Activated CD8-positive, alpha-beta memory T cell treated with anti-CD3 and anti-CD28 coated beads for 24 hours (primary cell): Measurements from ENCODE around the gene NSUN5.
"Not testable (repeated sequence)": the region's sequence is repeated elsewhere in the genome, so short reads cannot be mapped to it uniquely, and the experiment has no call there.

Experiments used
- DNase-seq: peaks from one replicate; pipeline ENCODE4 v3.0.0-alpha.2; 2020

Gene NSUN5

DNA sequence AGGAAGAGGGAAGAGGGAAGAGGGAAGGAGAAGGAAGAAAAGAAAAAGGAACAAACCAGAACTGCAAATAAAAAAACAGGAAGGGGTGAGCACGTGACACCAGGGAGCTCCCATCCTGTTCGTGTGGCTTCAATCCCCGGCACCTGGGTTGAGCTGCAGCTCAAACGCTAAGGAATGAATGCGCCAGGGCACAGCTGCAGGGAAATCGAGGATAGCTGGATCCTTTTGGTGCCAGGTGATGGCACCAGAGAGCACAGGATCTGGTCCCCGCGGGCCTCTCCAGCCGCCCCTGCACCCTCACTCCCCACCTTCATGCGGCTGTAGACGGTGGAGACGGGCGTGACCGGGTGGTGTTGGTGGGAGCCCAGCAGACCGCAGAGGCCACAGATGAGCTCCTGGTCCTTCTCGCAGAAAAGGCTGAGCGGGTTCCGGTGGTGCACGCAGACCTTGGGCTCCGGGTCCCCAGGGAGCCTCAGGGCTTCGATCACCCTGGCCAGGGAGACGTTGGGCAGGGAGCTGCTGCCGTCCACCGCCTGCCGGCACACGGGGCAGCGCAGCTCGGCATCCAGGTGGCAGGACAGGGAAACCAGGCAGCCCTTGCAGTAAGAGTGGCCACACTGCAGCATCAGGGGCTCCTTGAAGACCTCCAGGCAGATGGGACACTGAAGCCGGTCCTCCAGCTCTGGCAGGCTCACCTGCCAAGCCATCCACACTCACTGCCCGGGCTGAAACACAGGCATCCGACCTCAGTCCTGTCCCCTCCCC is 15.6 kb upstream of the NSUN5 start:
- peak; percentile 78 for DNase-seq

DNA sequence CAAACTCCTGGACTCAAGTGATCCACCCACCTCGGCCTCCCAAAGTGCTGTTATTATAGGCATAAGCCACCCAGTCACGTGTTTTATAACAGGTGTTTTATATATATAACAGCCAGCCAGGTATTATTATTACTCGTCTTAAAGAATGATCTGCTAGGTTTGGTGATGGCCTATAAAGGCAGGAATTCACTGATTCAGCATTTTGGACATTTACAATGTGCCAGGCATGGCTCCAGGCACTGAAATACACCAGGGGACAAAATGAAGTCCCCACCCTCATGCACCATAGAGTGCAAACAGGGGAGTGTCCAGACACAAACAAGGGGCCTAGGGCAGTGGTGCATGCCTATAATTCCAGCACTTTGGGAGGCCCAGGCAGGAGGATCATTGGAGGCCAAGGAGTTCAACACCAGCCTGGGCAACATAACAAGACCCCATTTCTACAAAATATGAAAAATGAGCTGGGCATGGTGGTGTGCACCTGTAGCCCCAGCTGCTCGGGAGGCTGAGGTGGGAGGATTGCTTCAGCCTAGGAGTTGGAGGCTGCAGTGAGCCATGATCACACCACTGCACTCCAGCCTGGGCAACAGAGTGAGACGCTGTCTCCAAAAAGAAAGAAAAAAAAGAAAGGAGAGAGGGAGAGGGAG is 14.9 kb upstream of the NSUN5 start:
- DNase-seq: not testable (repeated sequence)

- not testable (repeated sequence) for DNase-seq
Measured at GRCh38 chr7:73320009-73320408, 11.4 kb upstream of the NSUN5 start.

GRCh38 chr7:73319541-73319940 is 10.9 kb upstream of the NSUN5 start:
- not testable (repeated sequence) for DNase-seq

DNA sequence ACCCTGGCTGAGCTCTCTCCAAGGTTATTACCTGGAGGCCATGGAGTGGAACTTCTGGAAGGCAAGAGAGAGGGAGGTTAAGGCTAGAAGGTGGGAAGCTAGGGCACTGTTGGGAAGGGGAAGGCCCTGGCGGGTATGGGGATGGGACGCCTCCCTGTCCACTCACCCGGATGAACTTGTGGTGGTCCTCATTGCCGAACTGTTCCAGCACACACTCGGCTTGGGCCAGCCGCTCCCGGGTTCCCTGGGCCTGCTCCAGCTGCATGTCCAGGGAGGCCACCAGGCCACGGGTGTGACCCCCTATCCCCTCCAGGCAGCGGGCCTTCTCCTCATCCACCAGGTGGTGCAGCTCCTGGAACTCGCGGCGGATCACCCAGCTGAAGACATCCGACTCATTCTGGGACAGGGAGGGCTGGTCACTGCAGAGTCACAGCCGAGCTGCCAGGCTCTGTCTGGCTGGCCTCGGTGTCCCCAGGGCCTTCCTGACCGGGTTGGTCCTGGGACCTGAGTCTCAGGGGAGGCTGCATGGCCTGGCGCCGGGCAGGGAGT is 10.1 kb upstream of the NSUN5 start:
- not testable (repeated sequence) for DNase-seq

DNA sequence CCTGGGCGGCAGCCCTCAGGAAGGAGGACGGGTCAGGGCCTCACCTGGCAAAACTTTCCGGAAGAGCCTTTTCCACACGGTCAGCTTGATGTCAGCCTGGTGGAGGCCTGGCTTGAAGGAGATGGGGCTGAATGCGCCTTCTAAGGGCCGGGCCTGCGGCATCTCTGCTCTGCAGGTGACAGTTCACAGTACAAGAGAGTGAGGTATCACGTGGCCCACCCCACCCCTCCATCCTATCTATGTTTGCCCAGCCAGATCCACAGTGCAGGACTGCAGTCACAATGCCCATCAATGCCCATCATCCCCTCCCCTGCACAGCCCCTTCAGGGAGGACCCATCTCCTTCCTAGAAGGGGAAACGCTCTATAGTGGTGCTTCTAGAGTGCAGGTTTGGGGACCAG is 7.9 kb upstream of the NSUN5 start:
- no peak for DNase-seq

GRCh38 chr7:73314271-73314670 is 5.6 kb upstream of the NSUN5 start:
- DNase-seq: no peak

DNA sequence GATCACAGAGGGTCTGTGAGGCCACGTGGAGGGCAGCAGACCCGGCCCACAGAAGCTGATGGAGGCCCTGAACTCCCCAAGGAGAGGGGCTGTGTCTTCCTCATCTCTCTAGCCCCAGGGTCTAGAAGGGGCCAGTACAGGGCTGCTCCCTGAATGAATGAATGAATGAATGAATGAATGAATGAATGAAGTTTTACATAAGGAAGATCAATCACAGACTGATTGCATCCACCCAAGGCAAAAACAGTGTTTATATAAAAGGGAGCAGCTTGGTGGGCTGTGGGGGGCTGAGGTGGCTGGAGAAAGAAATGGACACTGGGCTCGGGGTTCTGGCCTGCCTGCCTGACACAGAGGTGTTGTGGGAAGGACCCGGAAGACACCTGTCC is 4.9 kb upstream of the NSUN5 start:
- DNase-seq: no peak

- no peak for DNase-seq
Measured at GRCh38 chr7:73312831-73313520, 4.3 kb upstream of the NSUN5 start.

- DNase-seq: not testable (repeated sequence)
Measured at GRCh38 chr7:73311421-73311820, 2.8 kb upstream of the NSUN5 start.

DNA sequence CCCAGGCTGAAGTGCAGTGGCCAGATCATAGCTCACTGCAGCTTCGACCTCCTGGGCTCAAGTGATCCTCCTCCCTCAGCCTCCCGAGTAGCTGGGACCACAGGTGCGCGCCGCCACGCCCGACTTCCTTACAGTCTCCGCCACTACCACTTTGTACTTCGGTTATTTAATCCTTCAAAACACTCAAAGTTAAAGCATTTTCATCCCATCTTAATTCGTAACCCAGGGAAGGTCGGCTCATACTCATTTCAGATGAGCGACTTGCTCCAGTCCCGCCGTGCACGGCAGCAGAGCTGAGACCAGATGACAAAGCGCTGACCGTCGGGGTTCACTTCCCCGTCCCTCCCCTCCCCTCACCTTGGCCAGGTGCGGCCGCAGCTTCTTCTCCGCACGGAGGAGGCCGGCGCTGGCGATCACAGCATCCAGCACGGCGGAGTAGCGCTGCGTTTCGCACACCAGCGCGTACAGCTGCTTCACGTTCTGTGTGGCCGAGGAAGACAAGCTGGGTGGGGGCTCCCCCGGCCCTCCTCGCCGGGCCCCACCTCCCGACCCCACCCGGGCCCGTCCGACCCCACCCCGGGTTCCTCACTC is 457 bp downstream of the NSUN5 start:
- DNase-seq: peak; percentile 63

GRCh38 chr7:73307436-73307835 is 1.2 kb downstream of the NSUN5 start:
- no peak for DNase-seq

GRCh38 chr7:73304612-73305387 is 3.8 kb downstream of the NSUN5 start:
- DNase-seq: not testable (repeated sequence)

GRCh38 chr7:73304071-73304470 is 4.6 kb downstream of the NSUN5 start:
- no peak for DNase-seq

- no peak for DNase-seq
Measured at GRCh38 chr7:73303546-73303945, 5.1 kb downstream of the NSUN5 start.

GRCh38 chr7:73302846-73303245 is 5.8 kb downstream of the NSUN5 start:
- DNase-seq: peak; percentile 30

- DNase-seq: peak; percentile 24
Measured at GRCh38 chr7:73301108-73301507, 7.5 kb downstream of the NSUN5 start.

DNA sequence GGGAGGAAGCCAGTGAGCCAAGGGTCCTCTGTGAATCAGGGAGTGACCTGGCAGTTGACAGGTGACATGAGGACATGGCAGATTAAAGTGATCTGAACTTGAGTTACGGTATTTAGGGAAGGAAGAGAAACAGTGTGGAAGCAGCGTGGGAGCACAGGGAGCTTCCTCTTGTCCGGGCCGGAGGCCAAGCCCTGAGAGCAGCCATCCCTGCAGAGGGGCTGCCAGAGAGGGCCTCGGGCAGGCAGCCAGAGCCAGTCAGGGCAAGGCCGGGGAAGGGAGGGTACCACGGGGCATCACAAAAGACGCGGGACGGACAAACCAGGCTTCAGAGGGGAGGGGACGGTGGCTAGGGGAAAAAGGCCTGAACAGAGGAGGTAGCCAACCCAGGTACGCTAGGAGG is 8.8 kb downstream of the NSUN5 start:
- DNase-seq: not testable (repeated sequence)

GRCh38 chr7:73297706-73298105 is 10.9 kb downstream of the NSUN5 start:
- peak; percentile 26 for DNase-seq

DNA sequence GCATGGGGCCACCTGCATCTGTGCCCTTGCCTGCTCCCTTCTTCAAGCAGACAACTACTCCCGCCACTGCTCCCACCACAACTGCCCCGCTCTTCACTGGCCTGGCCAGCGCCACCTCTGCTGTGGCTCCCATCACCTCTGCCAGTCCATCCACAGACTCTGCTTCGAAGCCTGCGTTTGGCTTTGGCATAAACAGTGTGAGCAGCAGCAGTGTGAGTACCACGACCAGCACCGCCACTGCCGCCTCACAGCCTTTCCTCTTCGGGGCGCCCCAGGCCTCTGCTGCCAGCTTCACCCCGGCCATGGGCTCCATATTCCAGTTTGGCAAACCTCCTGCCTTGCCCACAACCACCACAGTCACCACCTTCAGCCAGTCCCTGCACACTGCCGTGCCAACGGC is 11.4 kb downstream of the NSUN5 start:
- not testable (repeated sequence) for DNase-seq

DNA sequence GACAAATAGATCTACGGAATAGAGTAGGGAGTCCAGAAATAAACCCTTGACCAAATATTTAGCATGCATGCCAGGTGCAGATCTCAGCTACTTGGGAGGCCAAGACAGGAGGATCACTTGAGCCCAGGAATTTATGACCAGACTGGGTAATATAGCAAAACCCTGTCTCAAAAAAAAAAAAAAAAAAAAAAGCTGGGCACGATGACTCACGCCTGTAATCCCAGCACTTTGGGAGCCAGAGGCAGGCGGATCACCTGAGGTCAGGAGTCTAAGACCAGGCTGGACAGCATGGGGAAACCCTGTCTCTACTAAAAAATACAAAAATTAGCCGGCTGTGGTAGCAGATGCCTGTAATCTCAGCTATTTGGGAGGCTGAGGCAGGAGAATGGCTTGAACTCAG is 31.4 kb downstream of the NSUN5 start:
- DNase-seq: not testable (repeated sequence)

DNA sequence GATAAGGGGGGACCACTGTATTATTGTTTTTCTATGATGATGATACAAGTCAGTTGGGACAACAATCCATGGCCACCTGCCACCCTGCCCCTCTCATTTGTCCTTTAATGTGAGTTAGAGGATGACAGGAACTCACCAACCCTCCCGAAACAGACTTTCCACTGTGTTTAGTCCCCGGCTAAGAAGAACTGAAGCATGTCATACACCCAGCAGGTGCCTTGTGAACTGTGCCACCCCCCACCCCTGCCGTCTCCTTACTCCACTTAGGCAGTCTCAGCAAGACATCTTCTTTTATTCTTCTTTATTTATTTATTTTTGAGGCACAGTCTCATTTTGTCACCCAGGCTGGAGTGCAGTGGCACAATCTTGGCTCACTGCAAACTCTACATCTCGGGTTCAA is 40.8 kb downstream of the NSUN5 start:
- DNase-seq: not testable (repeated sequence)
